Trophoblast cell (in vitro differentiated cells and primary cell): Measurements from ENCODE around the gene CEP170.
"Not testable (repeated sequence)": the region's sequence is repeated elsewhere in the genome, so short reads cannot be mapped to it uniquely, and the experiment has no call there.

Source experiments
- DNase-seq, 2 donors: peaks; one replicate each; pipeline ENCODE4 v3.0.0-alpha.2; 2016
- H2AFZ ChIP-seq: 2 replicates; pipeline ENCODE4 v1.6.1; 2013; ENCODE audit warnings: low read length, moderate library complexity, mild to moderate bottlenecking; ENCODE audit not compliant: insufficient read depth, poor library complexity
- H2AK5ac ChIP-seq: 2 replicates; pipeline ENCODE4 v1.6.1; 2013; ENCODE audit warnings: mild to moderate bottlenecking, low read length
- H2BK120ac ChIP-seq: 2 replicates; pipeline ENCODE4 v1.6.1; 2013; ENCODE audit warnings: low read length, mild to moderate bottlenecking, moderate library complexity; ENCODE audit not compliant: insufficient read depth, poor library complexity
- H2BK12ac ChIP-seq: 2 replicates; pipeline ENCODE4 v1.6.1; 2013; ENCODE audit warnings: mild to moderate bottlenecking, low read length, moderate library complexity
- H2BK5ac ChIP-seq: 2 replicates; pipeline ENCODE4 v1.6.1; 2013; ENCODE audit warnings: low read length, low read depth, moderate library complexity, mild to moderate bottlenecking; ENCODE audit not compliant: poor library complexity
- H3K14ac ChIP-seq: 2 replicates; pipeline ENCODE4 v1.6.1; 2013; ENCODE audit warnings: mild to moderate bottlenecking, low read length
- H3K18ac ChIP-seq: 2 replicates; pipeline ENCODE4 v1.6.1; 2013; ENCODE audit warnings: mild to moderate bottlenecking, low read length
- H3K23ac ChIP-seq: 2 replicates; pipeline ENCODE4 v1.6.1; 2013; ENCODE audit warnings: low read length
- H3K27ac ChIP-seq: 2 replicates; pipeline ENCODE4 v1.5.1; 2013; ENCODE audit warnings: low read depth, mild to moderate bottlenecking, inconsistent platforms, low read length, moderate library complexity
- H3K27me3 ChIP-seq: 2 replicates; pipeline ENCODE4 v1.6.1; 2013; ENCODE audit warnings: inconsistent platforms, mild to moderate bottlenecking, low read length, moderate library complexity; ENCODE audit not compliant: insufficient read depth
- H3K36me3 ChIP-seq, 2 experiments: 1 replicate in 1 of 2; 2 replicates in 1 of 2; pipeline ENCODE4 v1.6.1; 2013; ENCODE audit warnings: low read length in 2 of 2, mild to moderate bottlenecking in 2 of 2, moderate library complexity in 1 of 2; ENCODE audit not compliant: insufficient read depth in 2 of 2, control insufficient read depth in 1 of 2
- H3K4ac ChIP-seq: 2 replicates; pipeline ENCODE4 v1.6.1; 2013; ENCODE audit warnings: low read depth, mild to moderate bottlenecking, low read length, moderate library complexity
- H3K4me1 ChIP-seq, 2 experiments: 1 replicate in 1 of 2; 2 replicates in 1 of 2; pipeline ENCODE4 v1.6.1; 2013; ENCODE audit warnings: low read length in 2 of 2, mild to moderate bottlenecking in 2 of 2, moderate library complexity in 1 of 2; ENCODE audit not compliant: insufficient read depth in 2 of 2, control insufficient read depth in 1 of 2
- H3K4me2 ChIP-seq: 2 replicates; pipeline ENCODE4 v1.6.1; 2013; ENCODE audit warnings: inconsistent platforms, mild to moderate bottlenecking, low read length, moderate library complexity
- H3K4me3 ChIP-seq: 2 replicates; pipeline ENCODE4 v1.5.1; 2013; ENCODE audit warnings: mild to moderate bottlenecking, low read depth, low read length, inconsistent platforms
- H3K79me1 ChIP-seq: one replicate; pipeline ENCODE4 v1.6.1; 2013; ENCODE audit warnings: low read length
- H3K79me2 ChIP-seq: 2 replicates; pipeline ENCODE4 v1.6.1; 2013; ENCODE audit warnings: low read length, mild to moderate bottlenecking; ENCODE audit not compliant: control insufficient read depth, insufficient read depth, poor library complexity
- H3K9ac ChIP-seq: 2 replicates; pipeline ENCODE4 v1.6.1; 2013; ENCODE audit warnings: mild to moderate bottlenecking, low read length
- H3K9me3 ChIP-seq: 2 replicates; pipeline ENCODE4 v1.6.1; 2013; ENCODE audit warnings: low read depth, mild to moderate bottlenecking, control low read depth, inconsistent platforms, low read length; ENCODE audit not compliant: insufficient read depth
- H4K12ac ChIP-seq: 2 replicates; pipeline ENCODE4 v1.6.1; 2013; ENCODE audit warnings: low read depth, mild to moderate bottlenecking, low read length, moderate library complexity
- H4K8ac ChIP-seq: 2 replicates; pipeline ENCODE4 v1.6.1; 2013; ENCODE audit warnings: low read depth, mild to moderate bottlenecking, low read length, moderate library complexity
- H4K91ac ChIP-seq: one replicate; pipeline ENCODE4 v1.6.1; 2013; ENCODE audit warnings: low read depth, mild to moderate bottlenecking, low read length, moderate library complexity
- whole genome bisulfite sequencing: extraction: QIAGEN DNeasy Blood & Tissue Kit; methylation state at CpG from one replicate; pipeline ENCODE4 v1.1.7; 2013; ENCODE audit warnings: missing lambda C conversion rate; ENCODE audit not compliant: insufficient read length, insufficient coverage; ENCODE audit errors: extremely low coverage; 5-methylcytosine and 5-hydroxymethylcytosine counted together

CEP170 gene

GRCh38 chr1:243183661-243184060 is 71.4 kb downstream of the CEP170 start:
- H4K8ac ChIP-seq, H3K27me3 ChIP-seq, H4K91ac ChIP-seq, H3K9me3 ChIP-seq, H3K4me3 ChIP-seq, H4K12ac ChIP-seq, H3K79me1 ChIP-seq, DNase-seq, H3K23ac ChIP-seq, H3K14ac ChIP-seq, H2BK12ac ChIP-seq, H2AK5ac ChIP-seq, H3K4me2 ChIP-seq, H3K9ac ChIP-seq, H3K18ac ChIP-seq, H2BK120ac ChIP-seq, H3K4me1 ChIP-seq, H3K36me3 ChIP-seq, H3K79me2 ChIP-seq, H3K4ac ChIP-seq, H2BK5ac ChIP-seq, H3K27ac ChIP-seq, H2AFZ ChIP-seq: not testable (repeated sequence)

- not testable (repeated sequence) for H4K8ac ChIP-seq, H4K12ac ChIP-seq, H2BK12ac ChIP-seq, H3K79me2 ChIP-seq, H3K27ac ChIP-seq, H3K36me3 ChIP-seq, H3K9ac ChIP-seq, H3K14ac ChIP-seq, DNase-seq, H4K91ac ChIP-seq, H3K23ac ChIP-seq, H2BK5ac ChIP-seq, H3K27me3 ChIP-seq, H3K79me1 ChIP-seq, H3K9me3 ChIP-seq, H3K4ac ChIP-seq, H3K4me1 ChIP-seq, H3K18ac ChIP-seq, H3K4me3 ChIP-seq, H2AK5ac ChIP-seq, H2AFZ ChIP-seq, H2BK120ac ChIP-seq, H3K4me2 ChIP-seq
- no CpG with 5 or more reads among the region's 3 CpGs for WGBS
These were observed 71.9 kb downstream of the CEP170 start for GRCh38 chr1:243183176-243183575.

GRCh38 chr1:243179720-243180119 is 75.4 kb downstream of the CEP170 start:
- Histone ChIP-seq H3K9me3 (no peaks in the 10 kb centered on the region), H3K36me3 (no peaks in the 10 kb centered on the region), H2AFZ (no peak overlapping the region), H2BK5ac (no peak overlapping the region), H3K14ac (no peak overlapping the region), H3K4ac (no peak overlapping the region), H3K4me1 (no peaks in the 10 kb centered on the region), H3K27ac (no peak overlapping the region), H3K4me3 (no peak overlapping the region), H3K9ac (no peak overlapping the region), H3K27me3 (no peaks in the 10 kb centered on the region), H3K18ac (no peak overlapping the region), H4K8ac (no peak overlapping the region), H3K79me1 (no peaks in the 10 kb centered on the region), H3K4me2 (no peak overlapping the region), H3K23ac (no peak overlapping the region), H4K12ac (no peak overlapping the region), H2BK120ac (no peak overlapping the region), H3K79me2 (no peaks in the 10 kb centered on the region), H4K91ac (no peak overlapping the region), H2BK12ac (no peak overlapping the region), H2AK5ac (no peak overlapping the region)
- DNase-seq, result no peak
- no CpG with 5 or more reads among the region's 7 CpGs for whole genome bisulfite sequencing

GRCh38 chr1:243177792-243178191 is 77.3 kb downstream of the CEP170 start:
- H3K4me1 ChIP-seq, H4K8ac ChIP-seq, H3K4me3 ChIP-seq, H3K79me2 ChIP-seq, H2AK5ac ChIP-seq, H3K4ac ChIP-seq, H4K12ac ChIP-seq, H3K27ac ChIP-seq, H3K4me2 ChIP-seq, H2BK12ac ChIP-seq, DNase-seq, H3K9me3 ChIP-seq, H2AFZ ChIP-seq, H3K14ac ChIP-seq, H2BK5ac ChIP-seq, H3K9ac ChIP-seq, H3K79me1 ChIP-seq, H3K36me3 ChIP-seq, H4K91ac ChIP-seq, H3K23ac ChIP-seq, H3K27me3 ChIP-seq, H3K18ac ChIP-seq, H2BK120ac ChIP-seq: not testable (repeated sequence)
- WGBS, result no CpG with 5 or more reads among the region's 6 CpGs
